Stimulated activated naive CD8-positive, alpha-beta T cell treated with anti-CD3 and anti-CD28 coated beads, Interleukin-15, amount 100 ng/mL, for 72 hours (primary cell): Measurements from ENCODE around the gene KIAA1958.

ENCODE experiments used
- ATAC-seq: fragments of 150-1000 bp; cut with Tn5 transposase; 2 replicates; pipeline ENCODE4 v1.10.0; 2021; ENCODE audit warnings: mild to moderate bottlenecking, moderate library complexity
- DNase-seq, 2 donors: peaks; one replicate each; pipeline ENCODE4 v3.0.0; 2021 to 2022
- H3K27ac Mint-ChIP-seq, 2 donors: one replicate each; pipeline ENCODE4 v1.8.0; 2022; ENCODE audit warnings: mild to moderate bottlenecking in 2 of 2, mixed read lengths in 2 of 2, moderate library complexity in 2 of 2
- H3K27me3 Mint-ChIP-seq: one replicate; pipeline ENCODE4 v1.8.0; 2022; ENCODE audit warnings: mixed read lengths
- H3K4me1 Mint-ChIP-seq: one replicate; pipeline ENCODE4 v1.8.0; 2022; ENCODE audit warnings: mild to moderate bottlenecking, mixed read lengths
- H3K4me3 Mint-ChIP-seq, 2 donors: one replicate each; pipeline ENCODE4 v1.8.0; 2022; ENCODE audit warnings: mild to moderate bottlenecking in 2 of 2, mixed read lengths in 2 of 2, moderate library complexity in 1 of 2
- H3K9me3 Mint-ChIP-seq, 2 donors: one replicate each; pipeline ENCODE4 v1.8.0; 2022; ENCODE audit warnings: mixed read lengths in 2 of 2

Gene KIAA1958, protein sequence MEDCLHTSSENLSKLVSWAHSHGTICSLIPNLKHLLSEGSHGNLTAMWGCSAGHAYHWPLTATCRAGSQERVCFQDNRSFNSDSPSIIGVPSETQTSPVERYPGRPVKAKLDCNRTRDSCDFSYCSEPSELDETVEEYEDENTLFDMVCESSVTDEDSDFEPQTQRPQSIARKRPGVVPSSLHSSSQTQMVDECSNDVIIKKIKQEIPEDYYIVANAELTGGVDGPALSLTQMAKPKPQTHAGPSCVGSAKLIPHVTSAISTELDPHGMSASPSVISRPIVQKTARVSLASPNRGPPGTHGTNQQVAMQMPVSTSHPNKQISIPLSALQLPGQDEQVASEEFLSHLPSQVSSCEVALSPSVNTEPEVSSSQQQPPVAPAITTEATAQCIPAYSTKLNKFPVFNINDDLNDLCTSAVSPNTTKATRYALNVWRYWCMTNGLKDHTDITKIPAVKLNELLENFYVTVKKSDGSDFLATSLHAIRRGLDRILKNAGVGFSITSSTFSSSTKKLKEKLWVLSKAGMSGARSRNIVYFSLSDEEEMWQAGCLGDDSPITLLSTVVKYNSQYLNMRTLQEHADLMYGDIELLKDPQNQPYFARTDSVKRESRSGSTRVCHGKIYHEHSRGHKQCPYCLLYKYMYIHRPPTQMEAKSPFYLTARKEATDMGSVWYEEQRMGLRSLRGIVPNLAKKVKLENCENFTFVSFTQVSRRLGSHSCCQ

DNA sequence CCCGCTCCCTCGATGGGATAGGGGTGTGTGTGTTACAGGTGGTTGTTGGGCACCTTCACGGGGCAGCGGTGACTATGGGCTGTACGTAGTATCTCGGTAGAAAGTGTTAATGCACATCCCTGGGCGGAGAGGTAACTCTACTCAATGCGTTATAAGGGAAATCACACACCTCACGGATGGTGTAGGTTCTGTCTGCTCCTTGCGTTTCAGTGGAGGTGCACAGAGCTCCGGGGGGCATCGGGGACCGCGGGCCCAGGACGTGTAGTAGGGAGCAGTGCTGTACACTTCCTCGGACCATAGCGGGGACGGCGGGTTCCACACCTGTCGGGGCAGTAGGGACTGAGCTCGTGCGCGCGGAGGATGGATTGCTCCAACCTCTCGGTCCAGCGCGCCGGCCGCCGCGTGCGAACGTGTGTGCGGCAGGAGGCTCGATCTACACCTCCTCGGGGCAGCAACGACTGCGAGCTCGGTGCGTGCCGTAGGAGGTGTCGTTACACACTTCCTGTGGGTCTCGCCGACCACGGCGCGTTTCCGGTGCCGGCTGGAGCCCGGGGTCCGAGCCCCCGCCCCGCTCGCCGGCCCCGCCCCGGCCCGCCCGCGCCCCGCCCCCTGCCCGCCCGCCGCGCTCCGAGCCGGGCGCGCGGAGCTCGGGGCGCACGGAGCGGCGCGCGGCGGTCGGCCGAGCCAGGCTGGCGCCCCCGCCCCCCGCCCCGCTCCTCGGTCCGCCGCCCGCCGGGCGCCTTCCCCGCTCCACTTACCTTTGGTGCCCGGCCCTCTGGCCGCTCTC lies at the start of gene KIAA1958:
TSS of gene KIAA1958 (plus strand) at position 607 of the 787 bp plus-strand sequence. CDS start 87,254 bp downstream, outside the sequence.
- Mint-ChIP-seq H3K27ac (peak within 1 kb of the TSS; percentile 97 to 99), H3K4me3 (peak within 1 kb of the TSS; percentile 98), H3K9me3 (no peaks in the 10 kb centered on the region), H3K27me3 (no peaks in the 10 kb centered on the region), H3K4me1 (peaks cover 46% of the 10 kb centered on the region)
- DNase-seq (peak; percentile 85 to 90), ATAC-seq (peak; percentile 97)

DNA sequence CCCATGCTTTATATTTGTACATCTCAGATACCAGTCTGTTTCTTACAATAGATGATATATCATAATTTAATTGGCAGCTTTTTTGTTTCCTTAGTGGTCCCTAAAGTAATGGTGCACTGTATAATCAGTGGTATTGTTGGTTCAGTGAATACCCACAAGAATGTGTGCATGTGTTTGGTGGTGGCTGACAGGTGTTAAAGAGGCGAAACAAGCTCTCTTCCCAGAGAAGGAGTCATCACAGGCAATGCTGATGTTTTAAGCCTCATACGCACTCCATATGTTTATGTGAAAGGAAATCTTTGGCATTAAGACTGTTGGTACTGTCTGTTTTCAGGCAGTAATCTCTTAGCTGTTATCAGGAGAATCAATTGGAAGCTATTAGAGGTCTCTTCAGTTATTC lies 49.2 kb upstream of the KIAA1958 start:
- no peaks in the 10 kb centered on the region for H3K9me3 Mint-ChIP-seq
- no peak for ATAC-seq
- no peaks in the 10 kb centered on the region for H3K4me1 Mint-ChIP-seq
- no peak for DNase-seq
- H3K4me3 Mint-ChIP-seq = no peak overlapping the region
- no peak overlapping the region for H3K27ac Mint-ChIP-seq
- H3K27me3 Mint-ChIP-seq = no peaks in the 10 kb centered on the region

DNA sequence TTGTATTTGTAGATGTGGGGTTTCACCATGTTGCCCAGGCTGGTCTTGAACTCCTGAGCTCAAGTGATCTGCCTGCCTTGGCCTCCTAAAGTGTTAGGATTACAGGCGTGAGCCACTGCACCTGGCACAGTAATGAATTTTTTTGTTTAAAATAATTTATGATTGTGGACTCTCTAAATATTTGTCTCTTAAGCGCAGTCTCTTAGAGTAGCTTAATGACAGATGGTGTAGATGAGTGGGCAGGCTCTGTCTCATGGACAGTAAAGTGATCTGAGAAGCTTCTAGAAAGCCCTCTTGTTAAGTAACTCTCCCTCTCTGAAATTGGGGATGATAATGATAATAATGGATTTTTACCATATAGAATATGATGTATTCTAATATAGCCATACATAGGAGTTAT lies 47.5 kb upstream of the KIAA1958 start:
- H3K27ac Mint-ChIP-seq = no peak overlapping the region
- no peaks in the 10 kb centered on the region for H3K4me1 Mint-ChIP-seq
- no peaks in the 10 kb centered on the region for H3K27me3 Mint-ChIP-seq
- DNase-seq (no peak), ATAC-seq (no peak)
- H3K4me3 Mint-ChIP-seq = no peak overlapping the region
- no peaks in the 10 kb centered on the region for H3K9me3 Mint-ChIP-seq

DNA sequence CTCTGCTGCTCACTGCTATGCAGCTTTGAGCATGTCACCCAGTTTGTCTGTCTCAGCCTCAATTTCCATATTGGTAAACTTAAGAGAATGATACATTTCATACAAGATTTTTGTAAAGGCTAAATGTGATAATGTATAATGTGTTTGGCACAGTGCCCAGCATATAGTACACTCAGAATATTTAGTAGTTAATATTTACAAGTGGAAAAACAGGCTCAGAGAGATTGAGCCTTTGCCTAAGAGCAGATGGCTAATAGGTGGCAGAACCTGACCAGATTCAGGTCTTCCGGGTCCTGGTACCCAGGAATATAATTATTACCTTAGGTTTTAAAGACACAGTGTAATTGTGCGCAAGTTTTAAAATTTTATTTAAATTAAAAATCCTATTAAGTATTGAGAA lies 46.8 kb upstream of the KIAA1958 start:
- Mint-ChIP-seq H3K27ac (no peak overlapping the region), H3K9me3 (no peaks in the 10 kb centered on the region), H3K4me3 (no peak overlapping the region), H3K4me1 (no peaks in the 10 kb centered on the region), H3K27me3 (no peaks in the 10 kb centered on the region)
- DNase-seq (no peak), ATAC-seq (no peak)

DNA sequence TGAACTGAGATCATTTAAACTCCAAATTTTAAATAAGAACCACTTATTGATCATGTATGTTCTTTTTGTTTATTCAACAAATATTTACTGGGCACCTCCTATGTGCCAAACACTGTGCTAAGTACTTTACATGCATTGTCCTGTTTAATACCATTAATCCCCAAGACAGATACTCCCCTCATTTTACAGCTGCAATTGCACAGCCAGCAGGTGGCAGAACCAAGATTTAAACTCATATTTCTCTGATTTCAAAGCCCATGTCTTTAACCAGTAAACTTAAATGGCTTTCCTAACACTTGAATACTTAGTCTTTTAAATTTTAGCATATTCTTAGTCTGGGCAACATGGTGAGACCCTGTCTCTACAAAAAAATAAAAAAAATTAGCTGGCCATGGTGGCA lies 43.4 kb upstream of the KIAA1958 start:
- Mint-ChIP-seq H3K27me3 (no peaks in the 10 kb centered on the region), H3K27ac (no peak overlapping the region), H3K4me1 (no peaks in the 10 kb centered on the region), H3K9me3 (no peaks in the 10 kb centered on the region), H3K4me3 (no peak overlapping the region)
- DNase-seq (peak in 1 of 2 donors; percentile 12), ATAC-seq (no peak)

DNA sequence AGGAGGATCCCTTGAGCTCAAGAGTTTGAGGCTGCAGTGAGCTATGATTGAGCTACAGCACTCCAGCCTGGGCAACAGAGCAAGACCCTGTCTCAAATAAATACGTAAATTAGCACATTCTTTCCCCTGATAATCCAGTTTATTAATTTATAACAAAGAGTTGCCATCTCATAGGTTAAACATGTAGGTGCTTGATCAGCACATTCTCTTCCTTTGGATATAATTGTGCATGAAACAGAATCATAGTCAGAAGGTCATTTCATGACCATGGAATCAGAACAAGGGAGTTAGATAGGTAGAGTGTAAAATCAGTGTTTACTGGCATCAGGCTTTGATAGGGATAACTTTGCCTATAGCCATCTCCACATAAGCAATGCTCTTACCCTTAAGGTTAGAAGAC lies 43.0 kb upstream of the KIAA1958 start:
- Mint-ChIP-seq H3K27ac (no peak overlapping the region), H3K4me1 (no peaks in the 10 kb centered on the region), H3K9me3 (no peaks in the 10 kb centered on the region), H3K4me3 (no peak overlapping the region), H3K27me3 (no peaks in the 10 kb centered on the region)
- DNase-seq (no peak), ATAC-seq (no peak)

DNA sequence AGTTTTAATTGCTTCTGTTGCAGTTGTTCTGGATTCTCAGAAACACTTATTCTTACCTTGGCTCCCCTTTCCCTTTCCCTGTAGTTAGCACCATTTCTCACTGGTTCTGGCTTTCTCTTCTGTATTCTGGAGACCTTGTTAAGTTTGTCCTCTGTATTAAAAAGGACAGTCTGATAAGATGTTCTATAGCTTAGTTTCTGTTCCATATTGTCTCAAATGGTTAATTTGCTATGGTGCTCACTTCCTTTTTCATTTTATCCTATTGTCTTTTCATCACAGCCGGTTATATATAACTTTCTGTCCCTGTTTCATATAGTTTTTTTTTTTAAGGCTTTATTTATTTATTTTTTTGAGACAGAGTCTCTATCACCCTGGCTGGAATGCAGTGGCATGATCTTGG lies 41.4 kb upstream of the KIAA1958 start:
- Mint-ChIP-seq H3K27me3 (no peaks in the 10 kb centered on the region), H3K4me1 (no peaks in the 10 kb centered on the region), H3K9me3 (no peaks in the 10 kb centered on the region), H3K27ac (peak overlapping the region in 1 of 2 donors; percentile 85), H3K4me3 (no peak overlapping the region)
- DNase-seq = no peak
- no peak for ATAC-seq

DNA sequence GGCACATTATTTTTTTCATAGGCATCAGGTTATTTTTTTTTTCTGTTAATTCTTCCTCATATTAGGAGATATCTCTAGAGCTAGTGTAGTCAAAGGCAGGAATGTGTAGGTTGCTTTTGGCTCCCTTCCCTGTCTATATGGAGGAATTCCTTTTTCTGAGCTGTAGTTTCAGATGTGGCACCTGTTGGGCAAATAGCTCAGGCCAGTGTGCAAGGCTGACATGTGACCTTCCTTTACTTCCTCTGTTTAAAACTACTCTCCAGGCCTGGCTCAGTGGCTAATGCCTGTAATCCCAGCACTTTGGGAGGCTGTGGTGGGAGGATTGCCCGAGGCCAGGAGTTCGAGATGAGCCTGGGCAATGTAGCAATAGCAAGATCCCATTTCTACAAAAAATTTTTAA lies 40.5 kb upstream of the KIAA1958 start:
- DNase-seq (no peak), ATAC-seq (no peak)
- Mint-ChIP-seq H3K4me1 (no peaks in the 10 kb centered on the region), H3K27ac (no peak overlapping the region), H3K27me3 (no peaks in the 10 kb centered on the region), H3K9me3 (no peaks in the 10 kb centered on the region), H3K4me3 (no peak overlapping the region)

DNA sequence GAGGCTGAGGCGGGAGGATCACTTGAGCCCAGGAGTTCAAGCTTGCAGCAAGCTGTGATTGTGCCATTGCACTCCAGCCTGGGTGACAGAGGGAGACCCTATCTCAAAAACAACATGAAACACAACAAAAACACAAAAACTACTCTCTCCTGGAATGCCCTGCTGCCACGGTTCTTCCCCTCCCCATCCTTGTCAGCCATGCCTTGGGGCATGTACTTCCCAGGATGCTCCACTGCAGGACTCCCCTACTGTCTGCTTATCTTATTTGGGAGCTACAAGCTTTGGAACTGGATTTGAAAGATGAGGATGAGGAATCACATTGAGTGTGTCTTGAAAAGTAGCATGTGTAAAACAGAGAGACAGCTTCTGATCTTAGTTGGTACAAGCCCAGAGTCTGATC lies 40.1 kb upstream of the KIAA1958 start:
- H3K9me3 Mint-ChIP-seq = no peaks in the 10 kb centered on the region
- H3K4me3 Mint-ChIP-seq = no peak overlapping the region
- H3K27ac Mint-ChIP-seq = peak overlapping the region in 1 of 2 donors; percentile 77
- no peaks in the 10 kb centered on the region for H3K27me3 Mint-ChIP-seq
- H3K4me1 Mint-ChIP-seq = no peaks in the 10 kb centered on the region
- ATAC-seq (no peak), DNase-seq (no peak)

DNA sequence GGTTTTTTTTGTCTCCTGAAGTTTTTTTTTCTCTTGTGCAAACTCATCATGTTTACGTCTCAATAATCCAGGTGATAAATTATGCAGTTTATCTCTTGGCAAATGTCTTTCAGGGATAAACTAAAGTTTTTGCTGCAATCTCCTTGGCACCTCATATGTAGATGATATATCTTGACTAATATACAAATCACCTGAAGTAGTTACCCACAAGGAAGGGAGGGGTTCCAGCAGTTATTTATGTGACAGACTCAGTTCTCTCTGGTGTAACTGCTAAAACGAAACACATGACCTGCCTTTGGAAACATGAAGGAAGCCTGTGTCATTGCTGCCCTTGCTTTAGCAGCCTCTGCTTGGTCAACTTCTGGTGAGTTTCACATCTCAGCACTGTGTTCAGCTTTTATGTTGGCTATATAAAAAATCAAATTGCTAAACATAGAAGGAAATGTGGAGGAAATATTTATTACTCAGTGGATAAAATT lies 39.3 kb upstream of the KIAA1958 start:
- ATAC-seq (no peak), DNase-seq (no peak)
- Mint-ChIP-seq H3K27ac (no peak overlapping the region), H3K4me3 (no peak overlapping the region), H3K27me3 (no peaks in the 10 kb centered on the region), H3K4me1 (no peaks in the 10 kb centered on the region), H3K9me3 (no peaks in the 10 kb centered on the region)

DNA sequence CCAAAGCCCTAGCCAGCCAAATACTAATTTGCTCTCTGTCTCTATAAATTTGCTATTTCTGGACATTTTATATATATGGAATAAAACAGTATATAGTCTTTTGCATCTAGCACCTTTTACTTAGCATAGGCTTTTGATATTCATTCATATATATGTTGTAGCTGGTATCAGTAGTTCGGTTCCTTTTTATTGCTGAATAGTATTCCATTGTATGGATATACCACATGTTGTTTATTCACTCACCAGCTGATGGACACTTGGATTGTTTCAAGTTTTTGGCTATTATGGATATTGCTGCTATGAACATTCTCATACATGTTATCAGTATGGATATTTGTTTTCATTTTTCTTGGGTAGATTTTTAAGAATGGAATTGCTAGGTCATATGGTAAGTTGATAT lies 23.8 kb upstream of the KIAA1958 start:
- no peaks in the 10 kb centered on the region for H3K4me1 Mint-ChIP-seq
- no peaks in the 10 kb centered on the region for H3K27me3 Mint-ChIP-seq
- ATAC-seq (no peak), DNase-seq (no peak)
- H3K9me3 Mint-ChIP-seq = no peaks in the 10 kb centered on the region
- H3K27ac Mint-ChIP-seq = no peak overlapping the region
- no peak overlapping the region for H3K4me3 Mint-ChIP-seq

DNA sequence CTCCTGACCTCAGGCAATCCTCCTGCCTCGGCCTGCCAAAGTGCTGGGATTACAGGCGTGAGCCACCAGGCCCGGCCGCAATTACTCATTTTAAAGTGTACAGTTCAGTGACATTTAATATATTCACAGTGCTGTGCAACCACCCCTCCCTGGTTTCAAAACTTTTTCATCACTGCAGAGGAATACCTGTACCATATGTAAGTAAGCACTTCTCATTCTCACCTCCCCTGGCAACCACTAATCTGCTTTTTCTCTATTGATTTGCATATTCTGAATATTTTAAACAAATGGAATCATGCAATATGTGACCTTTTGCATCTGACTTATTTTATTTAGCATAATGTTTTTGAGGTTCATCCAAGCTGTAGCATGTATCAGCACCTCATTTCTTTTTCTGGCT lies 21.3 kb upstream of the KIAA1958 start:
- H3K4me1 Mint-ChIP-seq = no peaks in the 10 kb centered on the region
- H3K9me3 Mint-ChIP-seq = no peaks in the 10 kb centered on the region
- ATAC-seq = no peak
- H3K27me3 Mint-ChIP-seq = no peaks in the 10 kb centered on the region
- peak overlapping the region in 1 of 2 donors; percentile 6 for H3K27ac Mint-ChIP-seq
- H3K4me3 Mint-ChIP-seq = no peak overlapping the region
- no peak for DNase-seq

DNA sequence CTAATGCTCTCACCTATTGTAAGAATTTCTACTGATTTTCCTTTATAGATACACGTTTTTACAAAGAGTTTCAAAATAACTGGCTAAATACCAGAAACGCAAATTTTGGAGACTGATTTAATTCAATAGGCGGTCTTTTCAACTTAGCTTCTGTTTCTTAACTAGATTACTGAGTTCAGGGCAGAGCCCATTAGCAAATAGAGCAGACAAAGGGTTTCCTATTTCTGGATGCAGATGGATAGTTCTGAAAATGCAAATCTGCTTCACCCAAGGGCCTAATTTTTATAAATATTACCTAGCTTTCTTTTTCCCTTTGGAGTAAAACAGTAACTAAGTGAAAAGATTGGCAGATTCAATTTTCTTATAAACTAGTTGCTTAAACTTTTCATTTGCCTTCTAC lies 13.6 kb upstream of the KIAA1958 start:
- H3K27ac Mint-ChIP-seq = no peak overlapping the region
- DNase-seq (no peak), ATAC-seq (no peak)
- H3K27me3 Mint-ChIP-seq = no peaks in the 10 kb centered on the region
- H3K9me3 Mint-ChIP-seq = no peaks in the 10 kb centered on the region
- H3K4me1 Mint-ChIP-seq = no peaks in the 10 kb centered on the region
- H3K4me3 Mint-ChIP-seq = no peak overlapping the region

DNA sequence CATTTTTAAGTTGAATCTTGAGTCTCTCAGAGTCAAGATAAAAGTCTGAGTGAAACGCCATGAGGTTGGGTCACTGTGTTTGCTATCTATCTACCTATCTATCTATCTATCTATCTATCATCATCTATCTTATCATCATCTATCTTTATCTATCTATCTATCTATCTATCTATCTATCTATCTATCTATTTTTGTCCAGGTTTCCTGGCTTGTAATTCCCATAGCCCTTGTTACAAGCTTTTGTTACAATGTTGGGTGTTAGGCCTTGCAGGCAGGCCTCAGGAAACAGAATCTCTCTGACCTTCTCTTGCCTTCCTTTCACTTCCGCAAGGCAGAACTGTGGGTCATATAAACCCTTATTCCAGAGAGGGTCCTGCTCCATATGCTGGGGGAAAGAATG lies 12.6 kb upstream of the KIAA1958 start:
- Mint-ChIP-seq H3K9me3 (no peaks in the 10 kb centered on the region), H3K4me1 (no peaks in the 10 kb centered on the region), H3K4me3 (no peak overlapping the region), H3K27me3 (no peaks in the 10 kb centered on the region), H3K27ac (no peak overlapping the region)
- no peak for DNase-seq
- no peak for ATAC-seq

DNA sequence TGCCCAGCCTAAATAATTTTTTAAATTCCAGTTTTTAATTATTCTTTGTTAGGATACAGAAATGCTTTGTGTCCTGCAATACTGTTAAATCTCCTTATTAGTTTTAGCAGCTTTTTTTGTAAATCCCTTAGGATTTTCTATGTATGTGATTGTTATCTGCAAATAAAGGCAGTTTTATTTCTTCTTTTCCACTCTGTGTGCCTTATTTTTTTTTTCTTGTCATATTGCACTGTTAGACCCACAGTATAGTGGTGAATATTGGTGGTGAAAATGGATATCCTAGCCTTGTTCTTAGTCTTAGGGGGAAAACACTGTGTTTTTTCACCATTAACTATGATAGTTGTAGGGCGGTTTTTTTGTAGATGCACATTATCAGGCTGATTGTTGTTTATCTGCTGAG lies 11.3 kb upstream of the KIAA1958 start:
- H3K4me1 Mint-ChIP-seq = no peaks in the 10 kb centered on the region

DNA sequence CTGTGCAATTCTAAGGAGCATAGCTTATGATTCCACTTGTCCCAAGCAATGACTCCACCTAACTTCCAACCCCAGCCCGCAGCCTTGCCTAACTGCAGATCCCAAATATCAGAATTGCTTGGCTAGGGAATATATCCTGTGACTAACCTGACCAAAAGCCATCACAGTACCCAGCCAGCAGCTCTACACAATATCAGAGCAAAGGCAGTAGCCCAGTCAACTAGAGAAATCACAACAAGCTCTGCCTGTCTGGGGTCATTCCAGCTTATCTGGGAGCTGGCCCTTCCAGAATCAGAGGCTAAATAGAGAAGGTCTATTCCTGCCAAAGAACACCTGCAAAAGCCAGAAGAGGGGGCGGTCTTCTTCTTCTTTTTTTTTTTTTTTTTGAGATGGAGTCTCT lies 9.3 kb upstream of the KIAA1958 start:
- no peaks in the 10 kb centered on the region for H3K9me3 Mint-ChIP-seq
- H3K4me3 Mint-ChIP-seq = no peak overlapping the region
- no peaks in the 10 kb centered on the region for H3K27me3 Mint-ChIP-seq

More for the DNA sequence above, 11.3 kb upstream of the KIAA1958 start:
- no peak overlapping the region for H3K4me3 Mint-ChIP-seq
- DNase-seq (no peak), ATAC-seq (no peak)
- H3K27ac Mint-ChIP-seq = no peak overlapping the region
- H3K27me3 Mint-ChIP-seq = no peaks in the 10 kb centered on the region
- no peaks in the 10 kb centered on the region for H3K9me3 Mint-ChIP-seq

More for the DNA sequence above, 9.3 kb upstream of the KIAA1958 start:
- H3K27ac Mint-ChIP-seq = peak overlapping the region in 1 of 2 donors; percentile 42
- ATAC-seq (no peak), DNase-seq (no peak)
- no peaks in the 10 kb centered on the region for H3K4me1 Mint-ChIP-seq
